Keratinocyte (primary cell): ENCODE results near the gene RIC1. TPM values are rescaled to one million over a fixed set of nuclear protein-coding genes. Genes with fewer than 3 reads are reported as not detected.

Source experiments
- DNase-seq: peaks from one replicate; pipeline ENCODE4 v3.0.0-alpha.2; 2011; ENCODE audit warnings: low read depth, missing footprints, low spot score
- FAIRE-seq: peaks from 2 replicates; lab custom pipeline; 2011; peaks lifted over from hg19 to GRCh38; lab: Jason Lieb, UNC
- H2AFZ ChIP-seq: 2 replicates; pipeline ENCODE4 v1.6.0; 2012; ENCODE audit warnings: low read length, control low read depth, inconsistent platforms; ENCODE audit not compliant: control insufficient read depth
- H3K27ac ChIP-seq: 2 replicates; pipeline ENCODE4 v1.5.1; 2011; ENCODE audit warnings: low read length; ENCODE audit not compliant: control insufficient read depth, insufficient read depth
- H3K27me3 ChIP-seq: 3 replicates; pipeline ENCODE4 v1.6.0; 2011; ENCODE audit warnings: low read length; ENCODE audit not compliant: control insufficient read depth, insufficient read depth; ENCODE audit errors: extremely low read depth
- H3K36me3 ChIP-seq, 2 experiments: 2 replicates in 1 of 2; 3 replicates in 1 of 2; pipeline ENCODE4 v1.5.1; 2011; ENCODE audit warnings: low read length in 2 of 2, mild to moderate bottlenecking in 1 of 2; ENCODE audit not compliant: control insufficient read depth in 2 of 2, insufficient read depth in 2 of 2; ENCODE audit errors: extremely low read depth in 1 of 2
- H3K4me1 ChIP-seq: 3 replicates; pipeline ENCODE4 v1.5.1; 2011; ENCODE audit warnings: low read length; ENCODE audit not compliant: control insufficient read depth, insufficient read depth; ENCODE audit errors: extremely low read depth
- H3K4me2 ChIP-seq: 3 replicates; pipeline ENCODE4 v1.6.0; 2011; ENCODE audit warnings: low read depth, low read length; ENCODE audit not compliant: control insufficient read depth, insufficient read depth; ENCODE audit errors: extremely low read depth
- H3K4me3 ChIP-seq, 3 experiments: fragments of 200-600 bp in 1 of 3; sonication (generic) in 1 of 3; 2 replicates in 2 of 3; 3 replicates in 1 of 3; pipeline ENCODE4 v1.5.1; 2011 to 2016; ENCODE audit warnings: low read length in 3 of 3, mild to moderate bottlenecking in 3 of 3, control low read depth in 2 of 3, inconsistent platforms in 1 of 3, low read depth in 1 of 3, mixed read lengths in 1 of 3, mixed run types in 1 of 3, moderate library complexity in 1 of 3; ENCODE audit not compliant: control insufficient read depth in 2 of 3, insufficient read depth in 2 of 3; ENCODE audit errors: extremely low read depth in 1 of 3
- H3K79me2 ChIP-seq: 2 replicates; pipeline ENCODE4 v1.6.0; 2012; ENCODE audit warnings: low read length; ENCODE audit not compliant: control insufficient read depth, insufficient read depth
- H3K9ac ChIP-seq: 3 replicates; pipeline ENCODE4 v1.6.0; 2011; ENCODE audit warnings: low read length; ENCODE audit not compliant: control insufficient read depth, insufficient read depth; ENCODE audit errors: extremely low read depth
- H3K9me1 ChIP-seq: 3 replicates; pipeline ENCODE4 v1.6.0; 2011; ENCODE audit warnings: low read length; ENCODE audit not compliant: control insufficient read depth, insufficient read depth; ENCODE audit errors: extremely low read depth
- H3K9me3 ChIP-seq: 2 replicates; pipeline ENCODE4 v1.5.1; 2012; ENCODE audit warnings: low read depth, low read length; ENCODE audit not compliant: control insufficient read depth
- H4K20me1 ChIP-seq: 3 replicates; pipeline ENCODE4 v1.6.0; 2011; ENCODE audit warnings: low read length; ENCODE audit not compliant: control insufficient read depth, insufficient read depth; ENCODE audit errors: extremely low read depth
- CTCF ChIP-seq, 3 experiments: IDR thresholded peaks in 1 of 3; conservative IDR thresholded peaks in 1 of 3; optimal IDR thresholded peaks in 1 of 3; 2 replicates in 2 of 3; 3 replicates in 1 of 3; pipeline versions ENCODE3 to v1.5.1; 2011; ENCODE audit warnings: low read length in 3 of 3, mild to moderate bottlenecking in 3 of 3, moderate library complexity in 2 of 3, control low read depth in 1 of 3, inconsistent platforms in 1 of 3; ENCODE audit not compliant: insufficient read depth in 2 of 3; ENCODE audit errors: extremely low read depth in 1 of 3
- EZH2 ChIP-seq: IDR thresholded peaks from one replicate; pipeline ENCODE4 v1.6.1; 2012; ENCODE audit warnings: inconsistent platforms, mild to moderate bottlenecking, low read length, moderate library complexity
- dilution Hi-C: fragments of 300-500 bp; cut with MboI; formaldehyde crosslinking; loops from one replicate; pipeline ENCODE4 v1.7.0; 2020; ENCODE audit warnings: low sequenced_read_pairs; ENCODE audit not compliant: extremely low pct_ligation_motif_present
- polyA plus RNA-seq, 5 experiments: library from polyadenylated mRNA; depleted of rRNA in 3 of 5; stranded (reverse) in 3 of 5; stranded (forward) in 1 of 5; unstranded in 1 of 5; fragments of >200 nt; gene quantifications; 1 replicate in 1 of 5; 2 replicates in 3 of 5; 3 replicates in 1 of 5; pipeline versions ENCODE4 v1.2.1 to v1.2.3, GENCODE V29; 2011 to 2012; ENCODE audit warnings: missing spikeins in 2 of 5, low read depth in 1 of 5, low replicate concordance in 1 of 5

Gene RIC1
- polyA plus RNA-seq, 1 donor (not counting 4 experiments of a cell fraction or from before 2014, with no cell fraction given) = 20.5 TPM

DNA sequence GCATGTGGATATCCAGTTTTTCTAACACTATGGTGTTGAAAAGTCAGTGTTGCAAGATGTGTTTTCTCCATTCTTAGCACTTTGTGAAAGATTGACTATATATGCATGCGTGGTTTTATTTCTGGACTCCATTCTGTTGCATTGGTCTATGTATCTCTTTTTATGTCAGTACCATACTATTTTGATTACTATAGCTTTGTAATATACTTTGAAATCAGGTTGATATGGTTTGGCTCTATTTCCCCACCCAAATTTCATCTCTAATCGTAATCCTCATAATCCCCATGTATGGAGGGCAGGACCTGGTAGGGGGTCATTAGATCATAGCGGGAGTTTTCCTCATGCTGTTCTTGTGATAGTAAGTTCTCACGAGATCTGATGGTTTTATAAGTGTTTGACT, 6.5 kb downstream of the RIC1 start:
- dilution Hi-C loops = no loop called here
- H3K27ac ChIP-seq = no peak overlapping the region
- no peak overlapping the region for H3K4me2 ChIP-seq
- H3K79me2 ChIP-seq = peaks cover 100% of the 10 kb centered on the region
- H3K36me3 ChIP-seq = peaks cover 0 to 10% of the 10 kb centered on the region in 2 experiments
- DNase-seq (no peak), FAIRE-seq (no peak)
- H4K20me1 ChIP-seq = no peaks in the 10 kb centered on the region
- peaks cover 26% of the 10 kb centered on the region for H3K4me1 ChIP-seq
- no peak overlapping the region for H3K4me3 ChIP-seq
- no peaks in the 10 kb centered on the region for H3K27me3 ChIP-seq
- no peak overlapping the region for H3K9ac ChIP-seq
- peaks cover 4% of the 10 kb centered on the region for H3K9me3 ChIP-seq
- H3K9me1 ChIP-seq = no peaks in the 10 kb centered on the region
- H2AFZ ChIP-seq = no peak overlapping the region
- TF ChIP-seq CTCF (optimal IDR thresholded peaks at IDR 0.05 in 1 of 3, IDR thresholded peaks at IDR 0.05 in 1 of 3, conservative IDR thresholded peaks at IDR 0.05 in 1 of 3; ENCODE audit: extremely low read depth in 1 of 3, insufficient read depth in 2 of 3, low read length in 3 of 3) (no peak), EZH2 (no peak)

DNA sequence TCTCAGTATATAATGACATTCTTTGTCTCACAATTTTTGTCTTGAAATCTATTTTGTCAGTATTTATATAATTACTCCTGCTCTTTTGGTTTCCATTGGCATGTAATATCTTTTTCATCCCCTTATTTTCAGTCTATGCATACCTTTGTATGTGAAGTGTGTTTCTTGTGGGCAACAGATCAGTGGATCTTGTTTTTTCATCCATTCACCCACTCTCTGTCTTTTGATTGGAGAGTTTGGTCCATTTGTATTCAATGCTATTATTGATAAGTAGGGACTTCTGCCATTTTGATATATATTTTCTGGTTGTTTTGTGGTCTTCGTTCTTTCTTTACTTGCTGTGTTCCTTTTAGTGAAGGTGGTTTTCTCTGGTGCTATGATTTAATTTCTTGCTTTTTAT, 10.9 kb downstream of the RIC1 start:
- FAIRE-seq (no peak), DNase-seq (no peak)
- Histone ChIP-seq H3K9me1 (no peaks in the 10 kb centered on the region), H3K9ac (no peak overlapping the region), H3K4me3 (no peak overlapping the region), H3K4me1 (peaks cover 8% of the 10 kb centered on the region), H2AFZ (no peak overlapping the region), H3K4me2 (no peak overlapping the region), H3K36me3 (peaks cover 0 to 10% of the 10 kb centered on the region in 2 experiments), H3K27me3 (no peaks in the 10 kb centered on the region), H3K27ac (no peak overlapping the region), H3K9me3 (peaks cover 4% of the 10 kb centered on the region), H3K79me2 (peaks cover 96% of the 10 kb centered on the region), H4K20me1 (no peaks in the 10 kb centered on the region)
- TF ChIP-seq EZH2 (no peak), CTCF (optimal IDR thresholded peaks at IDR 0.05 in 1 of 3, IDR thresholded peaks at IDR 0.05 in 1 of 3, conservative IDR thresholded peaks at IDR 0.05 in 1 of 3; ENCODE audit: extremely low read depth in 1 of 3, insufficient read depth in 2 of 3, low read length in 3 of 3) (no peak)
- dilution Hi-C loops = no loop called here
